ENCODE results near the gene ZIC5.

Gene ZIC5

GRCh38 chr13:99991013-99991827, 19.7 kb upstream of the ZIC5 start:
- Mint-ChIP-seq H3K9me3 (no peaks in the 10 kb centered on the region), H3K4me1 (ENCODE audit: low read depth) (peaks cover 15% of the 10 kb centered on the region), H3K27ac (no peak overlapping the region), H3K36me3 (ENCODE audit: low read depth) (no peaks in the 10 kb centered on the region), H3K27me3 (peaks cover 94% of the 10 kb centered on the region), H3K4me3 (no peak overlapping the region)

GRCh38 chr13:99990126-99990977, 18.8 kb upstream of the ZIC5 start:
- Mint-ChIP-seq H3K4me3 (peak overlapping the region; percentile 35), H3K27ac (no peak overlapping the region), H3K27me3 (peaks cover 93% of the 10 kb centered on the region), H3K4me1 (ENCODE audit: low read depth) (peaks cover 20% of the 10 kb centered on the region), H3K9me3 (no peaks in the 10 kb centered on the region), H3K36me3 (ENCODE audit: low read depth) (peaks cover 4% of the 10 kb centered on the region)

GRCh38 chr13:99989276-99990125, 17.9 kb upstream of the ZIC5 start:
- Mint-ChIP-seq H3K4me1 (ENCODE audit: low read depth) (peaks cover 22% of the 10 kb centered on the region), H3K36me3 (ENCODE audit: low read depth) (peaks cover 6% of the 10 kb centered on the region), H3K9me3 (no peaks in the 10 kb centered on the region), H3K27ac (no peak overlapping the region), H3K27me3 (peaks cover 89% of the 10 kb centered on the region), H3K4me3 (peak overlapping the region; percentile 35)

- Mint-ChIP-seq H3K4me1 (ENCODE audit: low read depth) (peaks cover 30% of the 10 kb centered on the region), H3K27ac (no peak overlapping the region), H3K36me3 (ENCODE audit: low read depth) (peaks cover 9% of the 10 kb centered on the region), H3K4me3 (no peak overlapping the region), H3K27me3 (peaks cover 89% of the 10 kb centered on the region), H3K9me3 (no peaks in the 10 kb centered on the region)
These were observed 17.1 kb upstream of the ZIC5 start for GRCh38 chr13:99988529-99989275.

- peaks cover 9% of the 10 kb centered on the region for H3K36me3 Mint-ChIP-seq (ENCODE audit: low read depth)
- H3K9me3 Mint-ChIP-seq, result no peaks in the 10 kb centered on the region
- no peak overlapping the region for H3K4me3 Mint-ChIP-seq
- peaks cover 88% of the 10 kb centered on the region for H3K27me3 Mint-ChIP-seq
- no peak overlapping the region for H3K27ac Mint-ChIP-seq
- peaks cover 38% of the 10 kb centered on the region for H3K4me1 Mint-ChIP-seq (ENCODE audit: low read depth)
These were observed 15.8 kb upstream of the ZIC5 start for GRCh38 chr13:99987154-99988019.

DNA sequence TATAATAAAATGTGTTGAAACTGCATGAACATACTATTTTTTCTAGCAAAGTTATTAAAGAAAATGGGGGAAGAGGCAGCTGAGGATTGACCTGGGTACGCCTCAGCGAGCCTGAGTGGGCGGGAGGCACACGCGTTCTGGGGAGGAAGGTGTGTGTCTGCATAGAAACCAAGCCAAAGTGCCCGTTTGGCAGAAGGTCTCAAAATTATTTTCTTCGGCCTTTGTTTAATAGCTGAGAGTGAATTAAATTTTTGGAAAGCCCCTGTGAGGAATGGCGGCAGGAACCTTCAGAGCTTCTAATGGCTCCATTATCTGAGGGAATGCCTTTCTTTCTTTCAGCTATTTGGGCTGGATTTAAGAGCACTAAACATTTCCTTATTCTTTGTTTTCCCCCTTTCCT, 15.2 kb upstream of the ZIC5 start:
- no peak overlapping the region for H3K27ac Mint-ChIP-seq

GRCh38 chr13:99985886-99986527, 14.4 kb upstream of the ZIC5 start:
- H3K4me3 Mint-ChIP-seq, result peak overlapping the region; percentile 31
- H3K27me3 Mint-ChIP-seq, result peaks cover 78% of the 10 kb centered on the region
- peak overlapping the region; percentile 79 for H3K27ac Mint-ChIP-seq
- H3K36me3 Mint-ChIP-seq (ENCODE audit: low read depth), result peaks cover 9% of the 10 kb centered on the region
- no peaks in the 10 kb centered on the region for H3K9me3 Mint-ChIP-seq
- H3K4me1 Mint-ChIP-seq (ENCODE audit: low read depth), result peaks cover 36% of the 10 kb centered on the region

More for the DNA sequence above, 15.2 kb upstream of the ZIC5 start:
- no peaks in the 10 kb centered on the region for H3K9me3 Mint-ChIP-seq
- peaks cover 36% of the 10 kb centered on the region for H3K4me1 Mint-ChIP-seq (ENCODE audit: low read depth)
- H3K27me3 Mint-ChIP-seq, result peaks cover 81% of the 10 kb centered on the region
- H3K36me3 Mint-ChIP-seq (ENCODE audit: low read depth), result peaks cover 9% of the 10 kb centered on the region
- no peak overlapping the region for H3K4me3 Mint-ChIP-seq

- Mint-ChIP-seq H3K27ac (no peak overlapping the region), H3K9me3 (no peaks in the 10 kb centered on the region), H3K4me1 (ENCODE audit: low read depth) (peaks cover 31% of the 10 kb centered on the region), H3K36me3 (ENCODE audit: low read depth) (peaks cover 9% of the 10 kb centered on the region), H3K4me3 (no peak overlapping the region), H3K27me3 (peaks cover 73% of the 10 kb centered on the region)
These were observed 13.8 kb upstream of the ZIC5 start for GRCh38 chr13:99985241-99985874.

- H3K27me3 Mint-ChIP-seq, result peaks cover 66% of the 10 kb centered on the region
- peak overlapping the region; percentile 75 for H3K27ac Mint-ChIP-seq
- H3K36me3 Mint-ChIP-seq (ENCODE audit: low read depth), result peaks cover 9% of the 10 kb centered on the region
- peak overlapping the region; percentile 42 for H3K4me3 Mint-ChIP-seq
- H3K4me1 Mint-ChIP-seq (ENCODE audit: low read depth), result peaks cover 24% of the 10 kb centered on the region
- no peaks in the 10 kb centered on the region for H3K9me3 Mint-ChIP-seq
These were observed 13.1 kb upstream of the ZIC5 start for GRCh38 chr13:99984461-99985240.

- Mint-ChIP-seq H3K27me3 (peaks cover 61% of the 10 kb centered on the region), H3K27ac (peak overlapping the region; percentile 75), H3K9me3 (no peaks in the 10 kb centered on the region), H3K36me3 (ENCODE audit: low read depth) (peaks cover 9% of the 10 kb centered on the region), H3K4me3 (peak overlapping the region; percentile 42), H3K4me1 (ENCODE audit: low read depth) (peaks cover 26% of the 10 kb centered on the region)
These were observed 12.2 kb upstream of the ZIC5 start for GRCh38 chr13:99983499-99984401.

DNA sequence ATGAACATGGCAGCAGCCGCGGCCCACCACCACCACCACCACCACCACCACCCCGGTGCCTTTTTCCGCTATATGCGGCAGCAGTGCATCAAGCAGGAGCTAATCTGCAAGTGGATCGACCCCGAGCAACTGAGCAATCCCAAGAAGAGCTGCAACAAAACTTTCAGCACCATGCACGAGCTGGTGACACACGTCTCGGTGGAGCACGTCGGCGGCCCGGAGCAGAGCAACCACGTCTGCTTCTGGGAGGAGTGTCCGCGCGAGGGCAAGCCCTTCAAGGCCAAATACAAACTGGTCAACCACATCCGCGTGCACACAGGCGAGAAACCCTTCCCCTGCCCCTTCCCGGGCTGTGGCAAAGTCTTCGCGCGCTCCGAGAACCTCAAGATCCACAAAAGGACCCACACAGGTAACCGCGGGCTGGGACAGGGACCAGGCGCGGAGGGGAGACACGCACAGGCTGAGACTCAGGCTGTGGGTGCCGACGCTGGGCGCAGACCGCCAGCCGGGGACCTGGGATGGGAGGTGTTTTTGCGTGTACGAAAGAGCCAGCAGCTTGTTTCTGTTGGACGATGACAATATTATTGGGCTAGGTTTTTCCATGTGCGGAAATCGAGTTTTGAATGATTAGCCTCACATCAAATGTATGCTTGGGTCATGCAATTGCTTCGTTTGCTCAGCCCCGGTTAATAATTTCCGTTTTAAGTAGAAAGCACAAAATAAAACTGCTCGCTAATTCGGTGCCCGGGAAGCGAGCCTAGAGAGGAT, 11.3 kb upstream of the ZIC5 start:
- Mint-ChIP-seq H3K27me3 (peaks cover 61% of the 10 kb centered on the region), H3K36me3 (ENCODE audit: low read depth) (peaks cover 9% of the 10 kb centered on the region), H3K9me3 (no peaks in the 10 kb centered on the region), H3K4me1 (ENCODE audit: low read depth) (peaks cover 28% of the 10 kb centered on the region), H3K4me3 (peak overlapping the region; percentile 42), H3K27ac (peak overlapping the region; percentile 75)
